Activated CD4-positive, alpha-beta T cell treated with anti-CD3 and anti-CD28 coated beads, Interleukin-2, amount 50 U/mL, for 48 hours (primary cell): ENCODE results near the gene OTUD3.

Experiments
- DNase-seq, 2 experiments: peaks; one replicate each; pipeline ENCODE4 v3.0.0-alpha.2; 2020

OTUD3 gene

GRCh38 chr1:19955534-19956170, 73.5 kb downstream of the OTUD3 start:
- no peak for DNase-seq

DNA sequence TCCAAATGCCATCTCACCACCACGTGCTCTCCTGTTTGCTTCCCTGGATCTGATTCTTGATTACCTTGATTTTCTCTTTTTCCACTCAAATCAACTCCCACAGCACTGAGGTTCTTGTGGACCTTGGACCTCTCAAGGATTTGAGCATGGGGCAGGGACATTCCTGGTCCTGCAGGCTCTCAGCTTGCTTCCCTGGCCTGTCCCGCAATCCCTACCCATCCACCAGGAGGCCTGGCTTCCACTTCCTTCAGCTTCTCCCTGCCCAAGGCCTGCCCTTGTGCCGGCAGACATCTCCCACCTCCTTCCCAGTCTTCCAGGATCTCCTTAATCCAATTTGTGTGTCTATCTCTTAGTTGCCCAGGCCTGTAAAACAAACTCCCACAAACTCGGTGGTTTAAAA, 75.6 kb downstream of the OTUD3 start:
- DNase-seq, result no peak

DNA sequence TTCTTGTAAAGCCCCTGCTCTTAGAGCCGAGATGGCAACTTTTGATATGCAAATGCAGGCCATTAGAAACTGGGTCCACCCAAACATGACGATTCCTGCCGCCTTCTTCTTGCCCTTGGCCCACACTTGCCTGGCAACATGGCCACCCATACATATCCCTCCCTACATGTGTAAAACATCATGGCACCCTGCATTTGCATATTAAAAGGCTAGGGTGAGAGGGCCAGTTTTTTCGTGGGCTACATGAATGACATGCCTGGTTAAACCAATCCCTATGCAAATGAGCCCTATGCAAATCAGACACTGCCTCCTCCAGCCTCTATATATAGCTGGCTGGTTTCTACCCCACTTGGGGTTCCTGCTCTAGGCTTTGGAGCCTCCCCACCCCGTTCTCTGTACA, 78.4 kb downstream of the OTUD3 start:
- DNase-seq, result no peak
